Measurements from ENCODE around the gene SEPTIN5.
A peak's percentile ranks its signal among the peaks of the same experiment; 100 is the strongest.
"Not testable (repeated sequence)": the region's sequence is repeated elsewhere in the genome, so short reads cannot be mapped to it uniquely, and the experiment has no call there.

Gene SEPTIN5

GRCh38 chr22:19714312-19715187 is at the start of gene SEPTIN5:
TSS of gene SEPTIN5 (plus strand) at chr22:19714503. CDS start at chr22:19714589, 86 bp downstream.
- no peak for DNase-seq (ENCODE audit: low read depth)

DNA sequence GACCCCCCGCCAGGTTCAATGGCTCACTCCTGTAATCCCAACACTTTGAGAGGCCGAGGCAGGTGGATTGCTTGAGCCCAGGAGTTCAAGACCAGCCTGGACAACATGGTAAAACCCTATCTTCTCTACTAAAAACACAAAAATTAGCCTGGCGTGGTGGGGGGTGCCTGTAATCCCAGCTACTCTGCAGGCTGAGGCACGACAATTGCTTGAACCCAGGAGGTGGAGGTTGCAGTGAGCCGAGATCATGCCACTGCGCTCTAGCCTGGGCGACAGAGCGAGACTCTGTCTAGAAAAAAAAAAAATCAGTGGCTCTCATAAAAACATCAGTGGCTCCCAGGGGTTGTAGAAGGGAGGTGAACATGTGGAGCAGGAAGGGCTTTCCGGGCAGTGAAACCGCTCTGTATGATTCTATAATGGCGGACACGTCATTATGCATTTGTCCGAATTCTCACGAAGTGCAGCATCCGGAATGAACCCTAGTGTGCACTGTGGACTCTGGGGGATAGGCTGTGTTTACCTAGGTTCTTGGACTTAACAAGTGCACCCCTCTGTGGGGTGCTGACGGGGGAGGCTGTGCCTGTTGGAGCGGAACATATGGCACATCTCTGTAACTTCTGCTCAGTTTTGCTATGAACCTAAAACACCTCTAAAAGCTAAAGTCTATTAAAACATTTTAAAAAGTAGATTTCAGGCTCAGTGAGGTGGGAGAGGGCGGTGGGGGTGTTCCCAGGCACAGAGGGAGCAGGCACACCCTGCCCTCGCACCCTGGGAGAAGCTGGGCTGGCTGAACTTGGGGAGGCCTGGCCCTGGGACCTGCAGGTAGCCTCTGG is 49.1 kb upstream of the SEPTIN5 start:
- no peak for DNase-seq (ENCODE audit: low read depth)

- no peak for DNase-seq (ENCODE audit: low read depth)
These were observed 48.3 kb upstream of the SEPTIN5 start for GRCh38 chr22:19665784-19666672.

DNA sequence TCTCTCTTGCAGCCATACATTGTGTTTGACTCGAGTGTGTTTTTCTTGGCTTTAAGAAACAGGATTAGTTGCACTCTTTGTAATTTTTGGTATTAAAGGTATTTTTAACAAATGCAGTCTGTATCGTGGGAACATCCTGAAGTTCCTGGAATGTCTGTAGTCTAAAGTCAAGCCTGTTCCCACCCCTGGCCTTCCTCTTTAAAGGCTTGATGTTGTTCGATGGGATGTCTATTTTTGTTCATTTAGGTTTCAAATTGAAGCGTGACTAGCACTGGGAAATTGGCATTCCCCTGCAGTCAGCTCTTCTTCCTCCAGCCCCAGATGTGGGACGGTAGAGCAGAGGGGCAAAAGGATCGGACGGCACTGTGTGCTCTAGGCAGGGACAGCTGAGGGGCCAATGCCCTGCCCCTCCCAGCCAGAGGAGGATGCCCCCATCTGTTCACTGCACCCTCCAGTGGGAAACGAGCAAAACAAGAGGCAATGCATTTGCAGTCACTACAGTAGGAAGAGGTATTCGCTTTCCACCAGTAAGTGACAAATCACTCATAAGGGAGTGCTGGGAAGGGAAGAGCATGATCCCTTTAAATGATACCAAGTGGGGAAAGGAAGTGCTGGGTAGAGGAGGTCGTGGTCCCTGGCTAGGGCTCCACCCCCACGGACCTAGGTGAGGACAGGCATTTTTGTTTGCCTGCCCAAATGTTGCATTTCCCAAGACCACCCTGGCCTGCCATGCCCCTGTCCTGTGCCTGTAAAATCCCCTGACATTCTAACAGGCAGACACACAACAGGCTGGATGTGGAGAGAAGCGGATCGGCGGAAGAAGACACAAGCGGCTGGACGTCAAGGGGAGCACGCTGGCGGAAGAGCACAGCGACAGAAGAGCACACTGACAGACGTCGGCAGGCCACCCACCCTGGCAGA is 47.4 kb upstream of the SEPTIN5 start:
- DNase-seq (ENCODE audit: low read depth), result no peak

- DNase-seq (ENCODE audit: low read depth), result no peak
These were observed 46.2 kb upstream of the SEPTIN5 start for GRCh38 chr22:19667872-19668740.

- no peak for DNase-seq (ENCODE audit: low read depth)
These were observed 45.6 kb upstream of the SEPTIN5 start for GRCh38 chr22:19668748-19669147.

- no peak for DNase-seq (ENCODE audit: low read depth)
These were observed 44.7 kb upstream of the SEPTIN5 start for GRCh38 chr22:19669570-19669969.

- DNase-seq (ENCODE audit: low read depth), result no peak
These were observed 43.0 kb upstream of the SEPTIN5 start for GRCh38 chr22:19671316-19671715.

- DNase-seq (ENCODE audit: low read depth), result no peak
These were observed 42.1 kb upstream of the SEPTIN5 start for GRCh38 chr22:19672054-19672776.

DNA sequence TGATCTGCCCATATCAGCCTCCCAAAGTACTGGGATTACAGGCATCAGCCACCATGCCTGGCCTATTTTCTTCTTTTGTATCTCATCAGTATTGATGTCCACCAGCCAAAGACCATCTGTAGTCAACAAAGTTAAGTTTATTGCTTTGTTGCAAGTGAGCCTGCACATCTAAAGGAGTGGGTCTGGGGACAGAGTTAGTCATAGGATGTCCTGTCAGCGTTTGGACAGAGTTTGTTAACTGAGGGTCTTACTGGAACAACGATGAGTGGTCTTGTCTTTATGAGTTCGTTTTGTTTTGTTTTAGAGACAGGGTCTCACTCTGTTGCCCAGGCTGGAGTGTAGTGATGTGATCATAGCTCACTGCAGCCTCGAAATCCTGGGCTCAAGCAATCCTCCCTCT is 40.6 kb upstream of the SEPTIN5 start:
- no peak for DNase-seq (ENCODE audit: low read depth)

GRCh38 chr22:19674129-19674928 is 40.0 kb upstream of the SEPTIN5 start:
- DNase-seq (ENCODE audit: low read depth), result no peak

GRCh38 chr22:19674929-19675253 is 39.4 kb upstream of the SEPTIN5 start:
- DNase-seq (ENCODE audit: low read depth), result no peak

- no peak for DNase-seq (ENCODE audit: low read depth)
These were observed 38.9 kb upstream of the SEPTIN5 start for GRCh38 chr22:19675428-19675827.

- not testable (repeated sequence) for DNase-seq (ENCODE audit: low read depth)
These were observed 37.9 kb upstream of the SEPTIN5 start for GRCh38 chr22:19676437-19676836.

- no peak for DNase-seq (ENCODE audit: low read depth)
These were observed 35.3 kb upstream of the SEPTIN5 start for GRCh38 chr22:19678949-19679521.

- DNase-seq (ENCODE audit: low read depth), result peak; percentile 23
These were observed 34.7 kb upstream of the SEPTIN5 start for GRCh38 chr22:19679522-19680101.

GRCh38 chr22:19680287-19680881 is 33.9 kb upstream of the SEPTIN5 start:
- DNase-seq (ENCODE audit: low read depth), result no peak

Data from activated T-cell treated with anti-CD3 and anti-CD28 coated beads for 48 hours (primary cell).